Kidney (tissue), 14 donors: ENCODE data around the gene SPINT2. TPM values are rescaled to one million over a fixed set of nuclear protein-coding genes. Genes with fewer than 3 reads are reported as not detected.

ENCODE experiments used
- DNase-seq, 5 donors: peaks; one replicate each; pipeline ENCODE4 v3.0.0-alpha.2; 2013 to 2020
- FAIRE-seq: peaks from 2 replicates; lab custom pipeline; 2012; peaks lifted over from hg19 to GRCh38; lab: Jason Lieb, UNC
- H3K27ac ChIP-seq, 2 donors: one replicate each; pipeline ENCODE4 v1.7.0; 2013; ENCODE audit warnings: low read depth in 2 of 2, low read length in 2 of 2, inconsistent platforms in 1 of 2
- H3K27me3 ChIP-seq: one replicate; pipeline ENCODE4 v1.7.1; 2013; ENCODE audit warnings: low read length, inconsistent platforms; ENCODE audit not compliant: control insufficient read depth, insufficient read depth
- H3K36me3 ChIP-seq, 3 donors: one replicate each; pipeline versions ENCODE4 v1.7.0 to v1.7.1; 2013; ENCODE audit warnings: low read length in 3 of 3, control low read depth in 1 of 3, inconsistent platforms in 1 of 3; ENCODE audit not compliant: insufficient read depth in 3 of 3, control insufficient read depth in 2 of 3
- H3K4me1 ChIP-seq, 3 donors: one replicate each; pipeline versions ENCODE4 v1.7.0 to v1.7.1; 2013; ENCODE audit warnings: low read length in 3 of 3, inconsistent platforms in 1 of 3, low read depth in 1 of 3; ENCODE audit not compliant: control insufficient read depth in 2 of 3, insufficient read depth in 2 of 3
- H3K4me3 ChIP-seq, 3 donors: one replicate each; pipeline versions ENCODE4 v1.7.0 to v1.8.1; 2013; ENCODE audit warnings: low read length in 3 of 3, control low read depth in 1 of 3, inconsistent platforms in 1 of 3
- H3K9ac ChIP-seq, 3 donors: one replicate each; pipeline versions ENCODE4 v1.7.0 to v1.7.1; 2013; ENCODE audit warnings: low read length in 3 of 3, control low read depth in 1 of 3, inconsistent platforms in 1 of 3
- H3K9me3 ChIP-seq, 3 donors: one replicate each; pipeline versions ENCODE4 v1.7.0 to v1.7.1; 2013; ENCODE audit warnings: low read length in 3 of 3, control low read depth in 1 of 3, inconsistent platforms in 1 of 3; ENCODE audit not compliant: control insufficient read depth in 2 of 3, insufficient read depth in 1 of 3
- CTCF ChIP-seq: IDR thresholded peaks from 3 replicates; pipeline ENCODE4 v1.5.1; 2012; ENCODE audit warnings: mild to moderate bottlenecking, moderate library complexity, borderline replicate concordance; ENCODE audit not compliant: insufficient read depth; ENCODE audit errors: extremely low read depth
- intact Hi-C: fragments of 100-400 bp; cut with DNase I; formaldehyde crosslinking; loops from one replicate; pipeline ENCODE4 v1.11.1; 2022
- polyA plus RNA-seq: library from polyadenylated mRNA; stranded (reverse); fragments of 350-450 nt; fragmentation: Illumina TruSeq; extraction: RNeasy Lipid Tissue Mini Kit (QIAGEN cat#74804); gene quantifications from one replicate; pipeline ENCODE4 v1.2.3, GENCODE V29; 2014; ENCODE audit warnings: low read depth, low replicate concordance; ENCODE audit not compliant: insufficient read depth
- total RNA-seq: library from RNA; stranded (reverse); fragmentation: NEBNext Ultra II Directional; extraction: Animal tissue kit (Norgen Biotek cat#: 25700); gene quantifications from one replicate; pipeline ENCODE4 v1.2.1, GENCODE V29; 2021
- donor health status: control.
- donor health status: control.
- donor health status: control.
- donor health status: control.
- donor health status: control.
- donor health status: DM: yes; HTN: yes; CAD: no.
- donor health status: Normal renal cell carcinoma (clear cell type).

The SPINT2 gene
- total and polyA plus RNA-seq, 2 donors from 2014 or later: 381 to 425 TPM

- Histone ChIP-seq H3K9me3 (no peaks in the 10 kb centered on the region), H3K4me1 (peaks cover 0 to 13% (median 3%) of the 10 kb centered on the region in 3 donors), H3K27me3 (no peaks in the 10 kb centered on the region), H3K9ac (no peak overlapping the region), H3K36me3 (peaks cover 0 to 45% (median 15%) of the 10 kb centered on the region in 3 donors), H3K4me3 (no peak overlapping the region), H3K27ac (no peak overlapping the region)
- no peak for TF ChIP-seq CTCF
- DNase-seq: no peak
- no peak for FAIRE-seq
- intact Hi-C loops: no loop called here
Observed at GRCh38 chr19:38285567-38285966, 21.2 kb downstream of the SPINT2 start.

- H3K9ac ChIP-seq: no peak overlapping the region
- peaks cover 0 to 60% (median 17%) of the 10 kb centered on the region in 3 donors for H3K36me3 ChIP-seq
- peaks cover 0 to 2% (median 0%) of the 10 kb centered on the region in 3 donors for H3K4me1 ChIP-seq
- TF ChIP-seq CTCF: no peak
- no peak for DNase-seq
- no peak overlapping the region for H3K4me3 ChIP-seq
- H3K9me3 ChIP-seq: no peaks in the 10 kb centered on the region
- H3K27me3 ChIP-seq: no peaks in the 10 kb centered on the region
- H3K27ac ChIP-seq: no peak overlapping the region
- no peak for FAIRE-seq
- intact Hi-C loops: no loop called here
Observed at GRCh38 chr19:38287604-38288003, 23.2 kb downstream of the SPINT2 start.

GRCh38 chr19:38288123-38288855 is 23.9 kb downstream of the SPINT2 start:
- Histone ChIP-seq H3K36me3 (peaks cover 0 to 60% (median 17%) of the 10 kb centered on the region in 3 donors), H3K4me3 (no peak overlapping the region), H3K9me3 (no peaks in the 10 kb centered on the region), H3K9ac (no peak overlapping the region), H3K27ac (no peak overlapping the region), H3K4me1 (peaks cover 0 to 2% (median 0%) of the 10 kb centered on the region in 3 donors), H3K27me3 (no peaks in the 10 kb centered on the region)
- intact Hi-C loops: no loop called here
- DNase-seq (no peak), FAIRE-seq (no peak)
- TF ChIP-seq CTCF: no peak
